Activated naive CD4-positive, alpha-beta T cell treated with anti-CD3 and anti-CD28 coated beads, Interleukin-2, amount 10 ng/mL, durations not matched to agents 7 days and 5 days (primary cell): ENCODE results near the gene TYK2.
"Not testable (repeated sequence)": the region's sequence is repeated elsewhere in the genome, so short reads cannot be mapped to it uniquely, and the experiment has no call there.

Experiments used
- CTCF ChIA-PET: fragments of 350-600 bp; sonication (Branson Sonifier 250); formaldehyde crosslinking; loops from one replicate; lab custom pipeline; 2021; ENCODE audit warnings: antibody characterized with exemption; lab: Charles Lee
- DNase-seq: peaks from one replicate; pipeline ENCODE4 v3.0.0-alpha.2; 2020
- H3K27ac Mint-ChIP-seq: one replicate; pipeline ENCODE4 v1.8.0; 2021; ENCODE audit warnings: mild to moderate bottlenecking, moderate library complexity, mixed read lengths
- H3K27me3 Mint-ChIP-seq: one replicate; pipeline ENCODE4 v1.8.0; 2021; ENCODE audit warnings: mild to moderate bottlenecking, mixed read lengths
- H3K36me3 Mint-ChIP-seq: one replicate; pipeline ENCODE4 v1.8.0; 2021; ENCODE audit warnings: mixed read lengths
- H3K4me1 Mint-ChIP-seq: one replicate; pipeline ENCODE4 v1.8.0; 2021; ENCODE audit warnings: mixed read lengths
- H3K4me3 Mint-ChIP-seq: one replicate; pipeline ENCODE4 v1.8.0; 2021; ENCODE audit warnings: mild to moderate bottlenecking, moderate library complexity, mixed read lengths
- H3K9me3 Mint-ChIP-seq: one replicate; pipeline ENCODE4 v1.8.0; 2021; ENCODE audit warnings: mixed read lengths

TYK2 gene

DNA sequence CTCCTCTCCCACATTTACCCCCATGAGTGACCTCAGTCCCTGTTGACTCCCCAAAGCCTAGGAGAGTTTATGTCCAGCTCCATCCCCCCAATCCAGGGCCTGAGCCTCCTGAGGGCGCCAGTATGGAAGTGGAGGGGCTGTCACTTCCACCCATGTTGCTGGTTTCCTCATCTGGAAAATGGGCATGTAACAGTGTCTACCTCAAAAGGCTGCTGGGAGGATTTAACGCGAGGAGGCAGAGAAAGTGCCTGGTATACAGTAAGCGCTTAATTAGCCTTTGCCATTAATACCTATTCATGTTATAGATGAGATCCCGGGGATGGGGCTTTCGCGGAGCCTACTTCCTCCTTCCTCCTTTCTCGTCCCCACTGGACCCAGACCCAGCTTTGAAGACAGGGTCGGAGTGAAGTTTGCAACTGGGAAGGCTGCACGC lies 476 bp downstream of the TYK2 start:
- no peaks in the 10 kb centered on the region for H3K9me3 Mint-ChIP-seq
- peaks cover 16% of the 10 kb centered on the region for H3K27me3 Mint-ChIP-seq
- peak overlapping the region; percentile 90 for H3K27ac Mint-ChIP-seq
- CTCF ChIA-PET: interaction anchor here (0.6 to 3.9 kb wide), 8 partner anchors 9 to 121 kb away, joined by 3 to 21 read pairs (median 5); partner anchors contain the start of genes ICAM1 and ICAM4
- peaks cover 31% of the 10 kb centered on the region for H3K4me1 Mint-ChIP-seq
- peak overlapping the region; percentile 84 for H3K4me3 Mint-ChIP-seq
- no peak for DNase-seq
- H3K36me3 Mint-ChIP-seq: peaks cover 21% of the 10 kb centered on the region

DNA sequence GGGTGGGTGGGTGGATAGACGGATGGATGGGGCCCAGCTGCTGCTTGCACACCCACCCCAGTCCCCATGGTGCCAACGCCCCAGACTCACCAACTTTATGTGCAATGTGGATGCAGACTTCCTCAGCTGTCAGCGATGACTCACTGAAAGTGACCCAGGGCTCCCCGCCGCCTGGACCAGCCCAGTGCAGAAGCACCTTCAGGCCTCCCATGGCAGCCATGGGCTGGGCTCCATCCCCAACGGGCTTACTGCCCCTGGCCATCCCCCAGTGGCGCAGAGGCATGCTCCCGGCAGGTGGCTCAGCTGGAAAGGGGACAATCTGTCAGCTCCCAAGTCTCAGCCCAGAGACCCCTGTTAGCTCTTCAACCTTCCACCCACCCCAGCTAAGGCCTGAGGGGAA lies 2.2 kb downstream of the TYK2 start:
- peaks cover 36% of the 10 kb centered on the region for H3K4me1 Mint-ChIP-seq
- CTCF ChIA-PET: no interaction called here
- H3K27ac Mint-ChIP-seq: no peak overlapping the region
- DNase-seq: no peak
- H3K36me3 Mint-ChIP-seq: peaks cover 26% of the 10 kb centered on the region
- H3K9me3 Mint-ChIP-seq: no peaks in the 10 kb centered on the region
- H3K27me3 Mint-ChIP-seq: no peaks in the 10 kb centered on the region
- H3K4me3 Mint-ChIP-seq: no peak overlapping the region

GRCh38 chr19:10377140-10377640 lies 3.2 kb downstream of the TYK2 start:
- H3K36me3 Mint-ChIP-seq: peaks cover 26% of the 10 kb centered on the region
- H3K4me3 Mint-ChIP-seq, H3K27ac Mint-ChIP-seq, H3K9me3 Mint-ChIP-seq, CTCF ChIA-PET, H3K27me3 Mint-ChIP-seq, DNase-seq: not testable (repeated sequence)
- peaks cover 34% of the 10 kb centered on the region for H3K4me1 Mint-ChIP-seq

GRCh38 chr19:10374931-10375330 lies 5.4 kb downstream of the TYK2 start:
- H3K27me3 Mint-ChIP-seq: no peaks in the 10 kb centered on the region
- no peaks in the 10 kb centered on the region for H3K9me3 Mint-ChIP-seq
- no peak overlapping the region for H3K4me3 Mint-ChIP-seq
- no peak for DNase-seq
- peaks cover 22% of the 10 kb centered on the region for H3K4me1 Mint-ChIP-seq
- peaks cover 30% of the 10 kb centered on the region for H3K36me3 Mint-ChIP-seq
- CTCF ChIA-PET: interaction anchor here (0.7 to 1.3 kb wide), 2 partner anchors 14 to 113 kb away, joined by 3 to 6 read pairs; no protein-coding TSS in a partner anchor
- H3K27ac Mint-ChIP-seq: no peak overlapping the region

- Mint-ChIP-seq H3K4me3 (no peak overlapping the region), H3K27ac (no peak overlapping the region), H3K9me3 (no peaks in the 10 kb centered on the region), H3K4me1 (peaks cover 11% of the 10 kb centered on the region), H3K27me3 (no peaks in the 10 kb centered on the region), H3K36me3 (peaks cover 31% of the 10 kb centered on the region)
- CTCF ChIA-PET: interaction anchor here (1.5 kb wide), 1 partner anchor 16 kb away, joined by 6 read pairs; no protein-coding TSS in a partner anchor
- DNase-seq: no peak
Observed at GRCh38 chr19:10372690-10373089, 7.7 kb downstream of the TYK2 start.

- H3K4me3 Mint-ChIP-seq: no peak overlapping the region
- CTCF ChIA-PET: interaction anchor here (0.7 to 1.3 kb wide), 3 partner anchors 20 to 109 kb away, joined by 3 to 4 read pairs (median 3); no protein-coding TSS in a partner anchor
- no peaks in the 10 kb centered on the region for H3K9me3 Mint-ChIP-seq
- no peak for DNase-seq
- H3K36me3 Mint-ChIP-seq: peaks cover 43% of the 10 kb centered on the region
- peaks cover 2% of the 10 kb centered on the region for H3K4me1 Mint-ChIP-seq
- no peaks in the 10 kb centered on the region for H3K27me3 Mint-ChIP-seq
- no peak overlapping the region for H3K27ac Mint-ChIP-seq
Observed at GRCh38 chr19:10368101-10368803, 12.1 kb downstream of the TYK2 start.

GRCh38 chr19:10366950-10367512 lies 13.3 kb downstream of the TYK2 start:
- H3K4me3 Mint-ChIP-seq, H3K27me3 Mint-ChIP-seq, H3K4me1 Mint-ChIP-seq, H3K27ac Mint-ChIP-seq, H3K9me3 Mint-ChIP-seq, DNase-seq: not testable (repeated sequence)
- H3K36me3 Mint-ChIP-seq: peaks cover 45% of the 10 kb centered on the region
- CTCF ChIA-PET: interaction anchor here (0.6 to 1.3 kb wide), 3 partner anchors 21 to 91 kb away, joined by 3 to 4 read pairs (median 3); no protein-coding TSS in a partner anchor

GRCh38 chr19:10365518-10365917 lies 14.9 kb downstream of the TYK2 start:
- DNase-seq: no peak
- Mint-ChIP-seq H3K9me3 (no peaks in the 10 kb centered on the region), H3K4me1 (peaks cover 2% of the 10 kb centered on the region), H3K27me3 (no peaks in the 10 kb centered on the region), H3K4me3 (no peak overlapping the region), H3K27ac (no peak overlapping the region), H3K36me3 (peaks cover 52% of the 10 kb centered on the region)
- CTCF ChIA-PET: no interaction called here

GRCh38 chr19:10364644-10365043 lies 15.7 kb downstream of the TYK2 start:
- Mint-ChIP-seq H3K4me3 (no peak overlapping the region), H3K27me3 (no peaks in the 10 kb centered on the region), H3K36me3 (peaks cover 48% of the 10 kb centered on the region), H3K9me3 (no peaks in the 10 kb centered on the region), H3K27ac (no peak overlapping the region), H3K4me1 (peaks cover 2% of the 10 kb centered on the region)
- DNase-seq: no peak
- CTCF ChIA-PET: no interaction called here

- H3K4me1 Mint-ChIP-seq: no peaks in the 10 kb centered on the region
- H3K27me3 Mint-ChIP-seq: no peaks in the 10 kb centered on the region
- no peak for DNase-seq
- peaks cover 44% of the 10 kb centered on the region for H3K36me3 Mint-ChIP-seq
- CTCF ChIA-PET: no interaction called here
- H3K4me3 Mint-ChIP-seq: no peak overlapping the region
- no peak overlapping the region for H3K27ac Mint-ChIP-seq
- no peaks in the 10 kb centered on the region for H3K9me3 Mint-ChIP-seq
Observed at GRCh38 chr19:10363789-10364281, 16.5 kb downstream of the TYK2 start.

GRCh38 chr19:10362259-10362658 lies 18.1 kb downstream of the TYK2 start:
- no peak for DNase-seq
- CTCF ChIA-PET: no interaction called here
- H3K4me1 Mint-ChIP-seq: no peaks in the 10 kb centered on the region
- H3K27ac Mint-ChIP-seq: no peak overlapping the region
- H3K4me3 Mint-ChIP-seq: no peak overlapping the region
- peaks cover 40% of the 10 kb centered on the region for H3K36me3 Mint-ChIP-seq
- H3K9me3 Mint-ChIP-seq: no peaks in the 10 kb centered on the region
- no peaks in the 10 kb centered on the region for H3K27me3 Mint-ChIP-seq

DNA sequence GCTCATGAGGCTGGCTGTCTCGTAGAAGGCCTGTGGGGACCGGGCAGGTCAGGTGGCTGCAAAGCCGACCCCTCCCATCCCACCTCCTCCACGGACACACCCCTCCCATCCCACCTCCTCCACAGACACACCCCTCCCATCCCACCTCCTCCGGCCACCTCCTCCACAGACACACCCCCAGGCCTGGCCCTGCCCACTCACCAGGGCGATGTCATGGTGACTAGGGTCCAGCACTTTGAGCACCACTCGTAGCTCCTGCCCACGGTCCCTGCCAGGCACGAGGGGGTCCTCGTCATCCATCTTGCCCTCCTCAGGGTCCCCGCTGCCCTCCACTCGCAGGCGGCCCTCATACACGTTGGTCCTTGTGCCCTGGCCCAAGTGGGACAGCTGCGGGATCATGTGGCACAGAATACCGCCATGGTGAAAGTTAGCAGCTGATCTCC lies 18.8 kb downstream of the TYK2 start:
- H3K27me3 Mint-ChIP-seq: no peaks in the 10 kb centered on the region
- no peak for DNase-seq
- H3K27ac Mint-ChIP-seq: no peak overlapping the region
- H3K4me3 Mint-ChIP-seq: no peak overlapping the region
- no peaks in the 10 kb centered on the region for H3K4me1 Mint-ChIP-seq
- CTCF ChIA-PET: no interaction called here
- no peaks in the 10 kb centered on the region for H3K9me3 Mint-ChIP-seq
- H3K36me3 Mint-ChIP-seq: peaks cover 40% of the 10 kb centered on the region

GRCh38 chr19:10356431-10356830 lies 23.9 kb downstream of the TYK2 start:
- Mint-ChIP-seq H3K4me3 (no peak overlapping the region), H3K27ac (peak overlapping the region; percentile 45)
- CTCF ChIA-PET: interaction anchor here (1.0 kb wide), 1 partner anchor 32 kb away, joined by 3 read pairs; no protein-coding TSS in a partner anchor

DNA sequence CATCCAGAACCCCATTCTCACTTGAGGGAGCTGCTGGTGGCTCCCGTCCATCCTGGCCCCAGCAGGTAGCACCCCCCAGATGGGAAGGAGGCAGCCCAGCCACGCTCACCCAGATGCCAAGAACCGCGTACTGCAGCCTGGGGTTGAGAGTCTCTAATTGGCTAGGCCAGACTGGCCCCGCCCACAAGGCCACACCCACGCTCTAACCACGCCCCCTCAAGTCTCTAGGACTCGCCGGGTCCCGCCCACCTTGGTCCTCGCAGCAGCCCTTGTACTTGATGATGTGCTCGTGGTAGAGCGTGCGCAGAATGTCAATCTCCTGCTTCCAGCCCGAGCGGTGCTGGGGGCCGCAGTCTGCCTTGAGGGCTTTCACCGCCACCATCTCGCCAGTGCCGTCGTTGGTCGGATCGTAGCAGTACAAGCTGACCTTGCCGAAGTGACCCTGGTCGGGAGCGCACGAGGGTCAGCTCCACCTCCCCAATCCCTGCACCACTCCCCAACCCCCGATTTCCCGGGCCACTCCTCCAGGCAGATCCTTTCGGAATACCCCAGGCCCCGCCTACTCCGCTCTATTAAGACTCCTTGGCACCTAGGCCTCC lies 26.5 kb downstream of the TYK2 start:
- Mint-ChIP-seq H3K36me3 (peaks cover 37% of the 10 kb centered on the region), H3K4me1 (no peaks in the 10 kb centered on the region), H3K9me3 (no peaks in the 10 kb centered on the region), H3K27me3 (no peaks in the 10 kb centered on the region), H3K27ac (no peak overlapping the region), H3K4me3 (no peak overlapping the region)
- CTCF ChIA-PET: no interaction called here
- DNase-seq: peak; percentile 55

More at GRCh38 chr19:10356431-10356830, 23.9 kb downstream of the TYK2 start:
- no peak for DNase-seq
- Mint-ChIP-seq H3K27me3 (no peaks in the 10 kb centered on the region), H3K4me1 (no peaks in the 10 kb centered on the region), H3K36me3 (peaks cover 47% of the 10 kb centered on the region), H3K9me3 (no peaks in the 10 kb centered on the region)
